Stimulated activated CD4-positive, alpha-beta T cell treated with anti-CD3 and anti-CD28 coated beads, Interleukin-12 subunit alpha, Interleukin-12 subunit beta, amount 100 ng/mL, for 4 hours (primary cell): ENCODE results near the gene DPEP2NB.
"Not testable (repeated sequence)": the region's sequence is repeated elsewhere in the genome, so short reads cannot be mapped to it uniquely, and the experiment has no call there.

Source experiments
- DNase-seq: peaks from one replicate; pipeline ENCODE4 v3.0.0-alpha.2; 2020

Gene DPEP2NB

GRCh38 chr16:68015681-68016080 is at the start of gene DPEP2NB:
Gene DPEP2NB, minus strand, starts transcription at chr16:68015911. Its CDS starts 141 bp downstream, at chr16:68015770.
- no peak for DNase-seq

GRCh38 chr16:68064791-68065365 is 49.2 kb upstream of the DPEP2NB start:
- peak; percentile 64 for DNase-seq

- no peak for DNase-seq
Observed at GRCh38 chr16:68062910-68063393, 47.2 kb upstream of the DPEP2NB start.

GRCh38 chr16:68061396-68061795 is 45.7 kb upstream of the DPEP2NB start:
- DNase-seq = no peak

- DNase-seq = no peak
Observed at GRCh38 chr16:68059804-68060203, 44.1 kb upstream of the DPEP2NB start.

GRCh38 chr16:68055395-68055794 is 39.7 kb upstream of the DPEP2NB start:
- no peak for DNase-seq

GRCh38 chr16:68049449-68049848 is 33.7 kb upstream of the DPEP2NB start:
- no peak for DNase-seq

- DNase-seq = no peak
Observed at GRCh38 chr16:68047987-68048386, 32.3 kb upstream of the DPEP2NB start.

GRCh38 chr16:68046106-68046505 is 30.4 kb upstream of the DPEP2NB start:
- DNase-seq = no peak

GRCh38 chr16:68041783-68042182 is 26.1 kb upstream of the DPEP2NB start:
- DNase-seq = no peak

- peak; percentile 86 for DNase-seq
Observed at GRCh38 chr16:68040506-68041288, 25.0 kb upstream of the DPEP2NB start.

GRCh38 chr16:68037841-68038597 is 22.3 kb upstream of the DPEP2NB start:
- no peak for DNase-seq

GRCh38 chr16:68035227-68035626 is 19.5 kb upstream of the DPEP2NB start:
- no peak for DNase-seq

GRCh38 chr16:68033101-68033500 is 17.4 kb upstream of the DPEP2NB start:
- DNase-seq = no peak

GRCh38 chr16:68031951-68032350 is 16.2 kb upstream of the DPEP2NB start:
- DNase-seq = no peak

- not testable (repeated sequence) for DNase-seq
Observed at GRCh38 chr16:68030108-68030507, 14.4 kb upstream of the DPEP2NB start.

- no peak for DNase-seq
Observed at GRCh38 chr16:68028996-68029395, 13.3 kb upstream of the DPEP2NB start.

GRCh38 chr16:68022728-68023537 is 7.2 kb upstream of the DPEP2NB start, which contains the start of the genes DDX28 and DUS2:
Gene DDX28, minus strand, starts transcription at chr16:68023232. Its CDS starts 30 bp downstream, at chr16:68023202.
Gene DUS2, plus strand, starts transcription at chr16:68023284. Its CDS starts 14,740 bp downstream, at chr16:68038024.
- peak; percentile 94 for DNase-seq

GRCh38 chr16:68022278-68022727 is 6.6 kb upstream of the DPEP2NB start:
- DNase-seq = no peak

- DNase-seq = no peak
Observed at GRCh38 chr16:68021490-68021889, 5.8 kb upstream of the DPEP2NB start.

- DNase-seq = no peak
Observed at GRCh38 chr16:68019167-68019680, 3.5 kb upstream of the DPEP2NB start.

GRCh38 chr16:68013440-68013839 is 2.3 kb downstream of the DPEP2NB start:
- no peak for DNase-seq
